HEK293 (cell line): ENCODE results near the gene SEMA3A.

ENCODE experiments used
- CTCF ChIA-PET: fragments of 350-600 bp; formaldehyde crosslinking; extraction: SDS; loops from one replicate; lab custom pipeline; 2021; ENCODE audit warnings: antibody characterized with exemption; lab: Yijun Ruan, JAX
- POLR2A ChIA-PET: fragments of 300-600 bp; formaldehyde crosslinking; extraction: SDS; loops from one replicate; lab custom pipeline; 2020; ENCODE audit warnings: antibody characterized with exemption, inconsistent platforms; lab: Yijun Ruan, JAX
- H3K27ac ChIP-seq: fragments of 200-500 bp; sonication (Bioruptor generic); 2 replicates; pipeline ENCODE4 v1.5.1; 2014; ENCODE audit warnings: low read depth, low read length, control low read depth, inconsistent platforms; ENCODE audit errors: extremely low read depth
- H3K36me3 ChIP-seq, 2 experiments: fragments of 200-500 bp in 1 of 2; sonication (Bioruptor generic) in 1 of 2; 1 replicate in 1 of 2; 2 replicates in 1 of 2; pipeline ENCODE4 v1.5.1; 2014 to 2017; ENCODE audit warnings: inconsistent platforms in 2 of 2, low read length in 2 of 2; ENCODE audit not compliant: control insufficient read depth in 2 of 2, insufficient read depth in 1 of 2
- H3K4me1 ChIP-seq: fragments of 200-500 bp; sonication (Bioruptor generic); 2 replicates; pipeline ENCODE4 v1.5.1; 2014; ENCODE audit warnings: mild to moderate bottlenecking, low read length, inconsistent platforms; ENCODE audit not compliant: control insufficient read depth, insufficient read depth
- H3K4me3 ChIP-seq: 2 replicates; pipeline ENCODE4 v1.5.1; 2011; ENCODE audit warnings: low read depth, mild to moderate bottlenecking, control low read depth, low read length, moderate library complexity
- H3K9me3 ChIP-seq: fragments of 200-500 bp; sonication (Bioruptor generic); 2 replicates; pipeline ENCODE4 v1.5.1; 2014; ENCODE audit warnings: low read depth, low read length, inconsistent platforms; ENCODE audit not compliant: control insufficient read depth, insufficient read depth
- FEZF1 ChIP-seq: fragments of 450-650 bp; formaldehyde crosslinking; IDR thresholded peaks from 2 replicates; pipeline ENCODE4 v1.5.1; 2016; ENCODE audit warnings: missing biosample characterization, missing genetic modification characterization
- KLF9 ChIP-seq: fragments of 450-650 bp; formaldehyde crosslinking; IDR thresholded peaks from 2 replicates; pipeline ENCODE4 v1.5.1; 2016; ENCODE audit warnings: missing biosample characterization, missing genetic modification characterization, low read depth
- SP3 ChIP-seq: fragments of 450-650 bp; formaldehyde crosslinking; IDR thresholded peaks from 2 replicates; pipeline ENCODE4 v1.5.1; 2016; ENCODE audit warnings: missing biosample characterization, missing genetic modification characterization
- TRIM28 ChIP-seq: IDR thresholded peaks from 2 replicates; pipeline ENCODE4 v1.6.1; 2011; ENCODE audit warnings: low read length, control low read depth, borderline replicate concordance
- ZBTB8A ChIP-seq: fragments of 450-650 bp; formaldehyde crosslinking; IDR thresholded peaks from 2 replicates; pipeline ENCODE4 v1.5.1; 2016; ENCODE audit warnings: missing biosample characterization, missing genetic modification characterization
- ZNF121 ChIP-seq: fragments of 450-650 bp; formaldehyde crosslinking; IDR thresholded peaks from 2 replicates; pipeline ENCODE4 v1.5.1; 2016; ENCODE audit warnings: missing biosample characterization, missing genetic modification characterization
- ZNF132 ChIP-seq: fragments of 450-650 bp; formaldehyde crosslinking; IDR thresholded peaks from 2 replicates; pipeline ENCODE4 v1.5.1; 2017; ENCODE audit warnings: missing biosample characterization, missing genetic modification characterization, borderline replicate concordance
- ZNF175 ChIP-seq: fragments of 450-650 bp; formaldehyde crosslinking; IDR thresholded peaks from 2 replicates; pipeline ENCODE4 v1.5.1; 2016; ENCODE audit warnings: missing biosample characterization, missing genetic modification characterization
- ZNF433 ChIP-seq: fragments of 450-650 bp; formaldehyde crosslinking; IDR thresholded peaks from 2 replicates; pipeline ENCODE4 v1.5.1; 2016; ENCODE audit warnings: missing biosample characterization, missing genetic modification characterization, low read depth
- ZNF473 ChIP-seq: fragments of 450-650 bp; formaldehyde crosslinking; IDR thresholded peaks from 2 replicates; pipeline ENCODE4 v1.5.1; 2017; ENCODE audit warnings: missing biosample characterization, missing genetic modification characterization
- ZNF670 ChIP-seq: fragments of 450-650 bp; formaldehyde crosslinking; IDR thresholded peaks from 2 replicates; pipeline ENCODE4 v1.5.1; 2016; ENCODE audit warnings: missing biosample characterization, missing genetic modification characterization, low read depth
- ZNF76 ChIP-seq: fragments of 450-650 bp; formaldehyde crosslinking; IDR thresholded peaks from 2 replicates; pipeline ENCODE4; 2016; ENCODE audit warnings: low read depth, missing biosample characterization, missing genetic modification characterization, borderline replicate concordance
- ZNF792 ChIP-seq: fragments of 450-650 bp; formaldehyde crosslinking; IDR thresholded peaks from 2 replicates; pipeline ENCODE4 v1.5.1; 2016; ENCODE audit warnings: missing biosample characterization, missing genetic modification characterization
- ZSCAN16 ChIP-seq: fragments of 450-650 bp; formaldehyde crosslinking; IDR thresholded peaks from 2 replicates; pipeline ENCODE4 v1.5.1; 2016; ENCODE audit warnings: missing biosample characterization, missing genetic modification characterization
- TF ChIP-seq, protein P1 (sequence below): fragments of 450-650 bp; formaldehyde crosslinking; IDR thresholded peaks from 2 replicates; pipeline ENCODE4 v1.5.1; 2016; ENCODE audit warnings: missing biosample characterization, missing genetic modification characterization
- TF ChIP-seq, protein P2 (sequence below): fragments of 450-650 bp; formaldehyde crosslinking; IDR thresholded peaks from 2 replicates; pipeline ENCODE4 v1.5.1; 2017; ENCODE audit warnings: missing biosample characterization, mild to moderate bottlenecking, missing genetic modification characterization, moderate library complexity
- TF ChIP-seq, protein P3 (sequence below): fragments of 450-650 bp; formaldehyde crosslinking; IDR thresholded peaks from 2 replicates; pipeline ENCODE4 v1.5.1; 2016; ENCODE audit warnings: missing biosample characterization, missing genetic modification characterization
- TF ChIP-seq, protein P4 (sequence below): fragments of 450-650 bp; formaldehyde crosslinking; IDR thresholded peaks from 2 replicates; pipeline ENCODE4 v1.5.1; 2016; ENCODE audit warnings: missing biosample characterization, missing genetic modification characterization
- TF ChIP-seq, protein P5 (sequence below): sonication (generic); formaldehyde crosslinking; IDR thresholded peaks from 2 replicates; pipeline ENCODE4 v1.8.1; 2022; ENCODE audit warnings: mild to moderate bottlenecking, moderate library complexity, missing genetic modification reagents

SEMA3A gene

DNA sequence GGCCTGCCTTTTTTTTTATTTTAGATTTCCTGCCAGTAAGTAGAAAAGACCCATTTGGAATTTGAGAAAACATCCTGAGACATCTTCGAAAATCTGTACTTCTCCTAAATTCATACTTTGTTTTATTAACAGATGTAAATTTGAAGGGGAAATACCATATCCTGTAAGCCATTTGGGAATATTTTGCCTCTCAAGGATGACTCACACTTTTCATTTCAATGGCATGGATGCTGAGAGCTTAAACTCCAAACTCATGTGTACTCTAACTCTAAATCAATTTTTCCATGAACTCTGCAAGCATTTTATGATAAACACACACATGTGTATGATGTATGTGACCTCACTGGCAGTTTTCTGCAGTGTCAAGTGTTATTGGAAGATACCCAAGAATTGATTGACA lies 89.0 kb downstream of the SEMA3A start (continued):
- TF ChIP-seq ZNF473 (tag by site-specific recombination) (no peak), FEZF1 (tag by site-specific recombination) (no peak), ZNF76 (tag by site-specific recombination) (no peak)
- TF ChIP-seq, protein P1, sequence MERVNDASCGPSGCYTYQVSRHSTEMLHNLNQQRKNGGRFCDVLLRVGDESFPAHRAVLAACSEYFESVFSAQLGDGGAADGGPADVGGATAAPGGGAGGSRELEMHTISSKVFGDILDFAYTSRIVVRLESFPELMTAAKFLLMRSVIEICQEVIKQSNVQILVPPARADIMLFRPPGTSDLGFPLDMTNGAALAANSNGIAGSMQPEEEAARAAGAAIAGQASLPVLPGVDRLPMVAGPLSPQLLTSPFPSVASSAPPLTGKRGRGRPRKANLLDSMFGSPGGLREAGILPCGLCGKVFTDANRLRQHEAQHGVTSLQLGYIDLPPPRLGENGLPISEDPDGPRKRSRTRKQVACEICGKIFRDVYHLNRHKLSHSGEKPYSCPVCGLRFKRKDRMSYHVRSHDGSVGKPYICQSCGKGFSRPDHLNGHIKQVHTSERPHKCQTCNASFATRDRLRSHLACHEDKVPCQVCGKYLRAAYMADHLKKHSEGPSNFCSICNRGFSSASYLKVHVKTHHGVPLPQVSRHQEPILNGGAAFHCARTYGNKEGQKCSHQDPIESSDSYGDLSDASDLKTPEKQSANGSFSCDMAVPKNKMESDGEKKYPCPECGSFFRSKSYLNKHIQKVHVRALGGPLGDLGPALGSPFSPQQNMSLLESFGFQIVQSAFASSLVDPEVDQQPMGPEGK: no peak
- TF ChIP-seq, protein P2, sequence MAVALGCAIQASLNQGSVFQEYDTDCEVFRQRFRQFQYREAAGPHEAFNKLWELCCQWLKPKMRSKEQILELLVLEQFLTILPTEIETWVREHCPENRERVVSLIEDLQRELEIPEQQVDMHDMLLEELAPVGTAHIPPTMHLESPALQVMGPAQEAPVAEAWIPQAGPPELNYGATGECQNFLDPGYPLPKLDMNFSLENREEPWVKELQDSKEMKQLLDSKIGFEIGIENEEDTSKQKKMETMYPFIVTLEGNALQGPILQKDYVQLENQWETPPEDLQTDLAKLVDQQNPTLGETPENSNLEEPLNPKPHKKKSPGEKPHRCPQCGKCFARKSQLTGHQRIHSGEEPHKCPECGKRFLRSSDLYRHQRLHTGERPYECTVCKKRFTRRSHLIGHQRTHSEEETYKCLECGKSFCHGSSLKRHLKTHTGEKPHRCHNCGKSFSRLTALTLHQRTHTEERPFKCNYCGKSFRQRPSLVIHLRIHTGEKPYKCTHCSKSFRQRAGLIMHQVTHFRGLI (tag by site-specific recombination): no peak

DNA sequence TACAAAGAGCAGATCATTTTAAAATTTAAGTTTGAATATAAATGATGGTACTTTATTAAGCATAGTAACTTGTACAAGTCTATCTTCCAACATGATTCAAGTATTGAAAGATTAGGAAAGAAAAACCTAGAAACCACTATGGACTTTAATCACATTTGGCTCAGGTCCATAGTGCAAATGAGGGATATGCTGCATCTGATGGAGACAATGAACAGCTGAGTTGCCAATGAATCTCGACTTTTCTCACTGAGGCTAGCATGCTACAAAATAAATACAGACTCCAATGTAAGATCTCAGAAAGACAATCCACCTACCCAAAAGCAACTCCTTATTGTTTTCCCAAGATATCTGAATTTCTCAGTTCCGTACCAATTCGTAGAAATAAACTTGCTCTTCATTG lies 89.8 kb downstream of the SEMA3A start:
- POLR2A ChIA-PET: no interaction called here
- Histone ChIP-seq H3K4me1 (no peaks in the 10 kb centered on the region), H3K4me3 (no peak overlapping the region), H3K36me3 (no peaks in the 10 kb centered on the region), H3K27ac (no peak overlapping the region), H3K9me3 (no peaks in the 10 kb centered on the region)
- CTCF ChIA-PET: no interaction called here
- TF ChIP-seq ZNF175 (tag by site-specific recombination) (no peak), TRIM28 (no peak), ZSCAN16 (tag by site-specific recombination) (no peak), ZNF433 (tag by site-specific recombination) (no peak), ZNF670 (tag by site-specific recombination) (no peak), KLF9 (tag by site-specific recombination) (no peak), ZNF121 (tag by site-specific recombination) (no peak), ZBTB8A (no peak), ZNF792 (no peak), ZNF132 (no peak), FEZF1 (tag by site-specific recombination) (no peak), SP3 (no peak)
- TF ChIP-seq, protein P3, sequence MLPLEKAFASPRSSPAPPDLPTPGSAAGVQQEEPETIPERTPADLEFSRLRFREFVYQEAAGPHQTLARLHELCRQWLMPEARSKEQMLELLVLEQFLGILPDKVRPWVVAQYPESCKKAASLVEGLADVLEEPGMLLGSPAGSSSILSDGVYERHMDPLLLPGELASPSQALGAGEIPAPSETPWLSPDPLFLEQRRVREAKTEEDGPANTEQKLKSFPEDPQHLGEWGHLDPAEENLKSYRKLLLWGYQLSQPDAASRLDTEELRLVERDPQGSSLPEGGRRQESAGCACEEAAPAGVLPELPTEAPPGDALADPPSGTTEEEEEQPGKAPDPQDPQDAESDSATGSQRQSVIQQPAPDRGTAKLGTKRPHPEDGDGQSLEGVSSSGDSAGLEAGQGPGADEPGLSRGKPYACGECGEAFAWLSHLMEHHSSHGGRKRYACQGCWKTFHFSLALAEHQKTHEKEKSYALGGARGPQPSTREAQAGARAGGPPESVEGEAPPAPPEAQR: no peak
- TF ChIP-seq, protein P4, sequence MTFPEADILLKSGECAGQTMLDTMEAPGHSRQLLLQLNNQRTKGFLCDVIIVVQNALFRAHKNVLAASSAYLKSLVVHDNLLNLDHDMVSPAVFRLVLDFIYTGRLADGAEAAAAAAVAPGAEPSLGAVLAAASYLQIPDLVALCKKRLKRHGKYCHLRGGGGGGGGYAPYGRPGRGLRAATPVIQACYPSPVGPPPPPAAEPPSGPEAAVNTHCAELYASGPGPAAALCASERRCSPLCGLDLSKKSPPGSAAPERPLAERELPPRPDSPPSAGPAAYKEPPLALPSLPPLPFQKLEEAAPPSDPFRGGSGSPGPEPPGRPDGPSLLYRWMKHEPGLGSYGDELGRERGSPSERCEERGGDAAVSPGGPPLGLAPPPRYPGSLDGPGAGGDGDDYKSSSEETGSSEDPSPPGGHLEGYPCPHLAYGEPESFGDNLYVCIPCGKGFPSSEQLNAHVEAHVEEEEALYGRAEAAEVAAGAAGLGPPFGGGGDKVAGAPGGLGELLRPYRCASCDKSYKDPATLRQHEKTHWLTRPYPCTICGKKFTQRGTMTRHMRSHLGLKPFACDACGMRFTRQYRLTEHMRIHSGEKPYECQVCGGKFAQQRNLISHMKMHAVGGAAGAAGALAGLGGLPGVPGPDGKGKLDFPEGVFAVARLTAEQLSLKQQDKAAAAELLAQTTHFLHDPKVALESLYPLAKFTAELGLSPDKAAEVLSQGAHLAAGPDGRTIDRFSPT (tag by site-specific recombination): no peak
- TF ChIP-seq, protein P5, sequence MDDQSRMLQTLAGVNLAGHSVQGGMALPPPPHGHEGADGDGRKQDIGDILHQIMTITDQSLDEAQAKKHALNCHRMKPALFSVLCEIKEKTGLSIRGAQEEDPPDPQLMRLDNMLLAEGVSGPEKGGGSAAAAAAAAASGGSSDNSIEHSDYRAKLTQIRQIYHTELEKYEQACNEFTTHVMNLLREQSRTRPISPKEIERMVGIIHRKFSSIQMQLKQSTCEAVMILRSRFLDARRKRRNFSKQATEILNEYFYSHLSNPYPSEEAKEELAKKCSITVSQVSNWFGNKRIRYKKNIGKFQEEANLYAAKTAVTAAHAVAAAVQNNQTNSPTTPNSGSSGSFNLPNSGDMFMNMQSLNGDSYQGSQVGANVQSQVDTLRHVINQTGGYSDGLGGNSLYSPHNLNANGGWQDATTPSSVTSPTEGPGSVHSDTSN (CRISPR knock-in tag): no peak
